Hippocampal formation (tissue), 2 donors: ENCODE data around the gene ZNF492.
A peak's percentile ranks its signal among the peaks of the same experiment; 100 is the strongest.
"Not testable (repeated sequence)": the region's sequence is repeated elsewhere in the genome, so short reads cannot be mapped to it uniquely, and the experiment has no call there.

Experiments used
- DNase-seq, 2 donors: peaks; one replicate each; lab custom pipeline; 2025; lab: John Stamatoyannopoulos, UW

ZNF492 gene

GRCh38 chr19:22633706-22634449, at the start of gene ZNF492:
TSS of gene ZNF492 (plus strand) at chr19:22634324. CDS start at chr19:22653400, 19,076 bp downstream.
- DNase-seq: peak; percentile 78 to 85

GRCh38 chr19:22595422-22595821, 38.7 kb upstream of the ZNF492 start:
- no peak for DNase-seq

DNA sequence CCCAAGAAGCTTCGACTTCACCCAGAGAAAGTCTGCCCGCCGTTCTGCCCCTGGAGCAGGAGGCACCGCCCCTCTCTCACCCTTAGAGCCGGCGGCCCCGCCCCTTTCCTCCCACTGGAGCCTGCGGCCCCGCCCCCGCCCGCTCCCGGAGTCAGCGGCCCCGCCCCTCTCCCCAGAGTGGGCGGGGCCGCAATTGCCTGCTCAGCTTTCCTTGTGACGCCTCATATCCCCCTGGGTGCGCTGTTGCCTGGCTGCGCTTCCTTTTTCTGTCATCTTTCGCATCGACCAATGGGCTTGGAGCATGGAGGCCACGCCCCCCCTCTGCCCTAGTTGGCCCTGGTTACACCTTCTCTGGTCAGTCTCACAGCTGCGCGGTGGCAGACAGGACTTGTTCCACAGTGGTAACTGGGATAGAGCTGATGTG, 38.2 kb upstream of the ZNF492 start:
- peak in 1 of 2 donors; percentile 20 for DNase-seq

DNA sequence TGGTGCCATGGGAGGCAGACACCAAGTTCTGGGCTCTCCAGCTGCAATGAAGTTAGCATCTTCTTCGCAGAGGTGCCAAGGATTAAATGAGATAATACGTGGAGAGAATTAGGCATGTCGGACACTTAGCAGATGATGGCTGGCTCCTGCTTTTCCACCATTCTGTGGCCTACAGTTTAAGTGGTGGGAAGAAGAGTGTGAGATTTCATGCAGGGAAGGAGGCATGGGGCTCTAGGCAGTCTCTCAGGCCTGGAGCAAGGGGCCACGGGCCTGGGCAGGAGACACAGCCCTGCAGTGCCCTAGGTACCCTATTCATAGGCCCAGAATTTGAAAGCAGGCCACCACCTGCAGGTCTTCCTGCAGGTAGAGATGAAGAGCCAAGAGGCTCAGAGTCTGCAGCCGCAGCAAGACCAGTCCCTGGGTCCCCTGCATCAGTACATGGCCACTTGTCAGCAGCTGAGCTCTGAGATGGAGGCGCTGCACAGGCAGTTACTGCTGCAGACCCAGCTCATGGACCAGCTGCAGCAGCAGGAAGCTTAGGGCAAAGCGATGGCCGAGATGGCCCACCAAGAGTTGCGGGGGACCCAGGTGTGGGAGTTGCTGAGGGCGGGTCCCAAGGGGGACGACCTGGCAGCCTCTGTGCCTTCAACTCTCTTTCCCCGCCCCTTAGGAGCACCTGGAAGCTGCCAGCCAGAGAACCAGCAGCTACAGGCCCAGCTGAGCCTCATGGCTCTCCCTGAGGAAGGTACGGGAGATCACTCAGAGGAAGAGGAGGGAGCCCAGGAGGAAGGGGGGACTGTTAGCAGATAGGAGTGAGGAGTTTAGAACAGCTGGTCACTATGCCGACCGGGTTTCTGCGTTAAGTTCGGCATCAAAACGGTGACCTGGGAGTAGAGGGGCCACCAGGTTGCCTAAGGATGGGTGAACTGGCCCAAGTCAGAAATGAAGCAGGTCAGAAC, 33.2 kb upstream of the ZNF492 start:
- DNase-seq: no peak

DNA sequence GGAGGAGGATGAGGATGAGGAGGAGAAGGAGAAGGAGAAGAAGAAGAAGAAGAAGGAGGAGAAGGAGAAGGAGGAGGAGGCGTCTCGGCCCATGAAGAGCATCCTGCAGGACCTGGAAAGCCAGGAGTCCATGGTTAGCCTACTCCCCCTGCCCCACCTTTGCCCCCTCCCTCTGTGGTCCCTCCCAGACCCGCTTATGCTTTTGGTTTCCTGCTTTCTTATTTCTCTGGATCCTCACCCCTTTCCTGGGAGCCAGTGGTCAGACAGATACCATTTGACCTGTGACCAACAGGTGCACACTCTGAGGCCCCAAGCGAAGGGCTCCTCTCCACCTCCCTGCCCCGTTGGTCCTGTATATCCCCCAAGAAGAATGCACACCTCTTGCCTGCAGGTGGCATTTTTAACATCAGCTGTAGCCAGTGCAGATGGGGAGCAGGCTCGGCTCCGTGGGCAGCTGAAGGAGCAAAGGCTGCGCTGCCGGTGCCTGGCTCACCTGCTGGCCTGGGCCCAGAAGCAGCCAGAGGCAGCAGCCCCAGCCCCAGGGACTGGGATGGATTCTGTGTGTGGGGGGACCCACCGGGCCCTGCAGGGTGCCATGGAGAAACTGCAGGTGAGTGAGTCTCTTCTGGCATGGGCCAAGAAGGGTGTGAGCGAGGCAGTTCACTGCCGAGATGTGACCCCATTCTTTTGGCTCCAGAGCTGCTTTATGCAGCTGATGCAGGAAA, 32.1 kb upstream of the ZNF492 start:
- no peak for DNase-seq

DNA sequence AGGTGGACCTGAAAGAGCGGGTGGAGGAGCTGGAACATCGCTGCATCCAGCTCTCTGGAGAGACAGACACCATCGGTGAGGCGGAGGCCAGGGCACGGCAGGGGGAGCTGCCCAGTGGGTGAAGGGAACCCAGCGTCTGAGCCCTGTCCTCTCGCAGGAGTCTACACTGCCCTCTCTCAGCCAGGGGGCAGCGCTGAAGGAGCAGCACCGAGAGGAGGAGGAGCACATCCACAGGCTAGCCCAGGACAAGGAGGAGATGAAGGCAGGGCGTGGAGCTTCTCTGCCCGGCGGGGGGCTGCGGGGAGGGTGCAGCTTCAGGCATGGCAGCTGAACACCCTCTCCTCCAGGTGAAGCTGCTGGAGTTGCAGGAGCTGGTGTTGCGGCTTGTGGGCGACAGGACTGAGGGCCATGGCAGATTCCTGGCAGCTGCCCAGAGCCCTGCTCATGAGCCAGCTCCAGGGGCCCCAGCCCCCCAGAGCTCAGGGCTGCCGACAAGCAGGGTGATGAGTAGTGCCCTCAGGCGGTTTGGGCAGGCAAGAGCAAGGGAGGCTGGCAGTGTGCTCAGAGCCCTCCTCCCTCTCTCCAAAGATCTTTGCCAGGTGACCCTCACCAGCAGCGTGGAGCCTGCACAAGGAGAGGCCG, 31.4 kb upstream of the ZNF492 start:
- no peak for DNase-seq

- DNase-seq: no peak
Observed at GRCh38 chr19:22603518-22604440, 30.3 kb upstream of the ZNF492 start.

DNA sequence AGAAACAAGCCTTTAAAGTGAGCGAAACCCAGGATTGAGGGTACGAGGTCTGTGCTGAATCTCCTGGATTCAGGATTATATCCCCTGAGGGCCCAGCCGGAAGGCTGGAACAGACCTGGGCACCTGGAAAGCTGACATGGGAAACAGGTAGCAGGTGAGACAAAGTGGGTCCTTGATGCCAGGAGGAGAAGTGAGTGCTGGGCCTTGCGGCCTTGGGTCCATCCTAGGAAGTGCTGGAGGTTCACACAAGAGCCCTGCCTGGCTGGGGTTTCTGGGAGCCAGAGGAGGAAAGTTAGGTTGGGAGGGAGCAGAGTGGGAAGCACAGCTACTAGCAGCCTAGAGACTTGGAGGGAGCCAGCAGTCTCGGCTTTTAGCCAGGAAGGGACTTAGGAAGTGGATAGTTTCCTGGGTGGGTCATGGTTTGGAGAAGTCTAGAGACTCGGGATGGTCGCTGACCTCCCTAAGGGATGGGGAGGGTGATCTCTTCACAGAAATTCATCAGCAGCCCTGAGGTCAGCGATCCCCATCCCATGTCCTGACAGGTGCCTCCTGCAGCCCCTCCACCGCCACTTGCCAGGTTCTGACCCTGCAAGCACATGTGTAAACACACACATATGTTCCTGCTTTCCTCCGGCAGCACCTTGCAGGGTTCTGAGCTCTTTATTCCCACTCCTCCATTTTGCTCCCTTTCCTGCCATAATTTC, 29.4 kb upstream of the ZNF492 start:
- no peak for DNase-seq

DNA sequence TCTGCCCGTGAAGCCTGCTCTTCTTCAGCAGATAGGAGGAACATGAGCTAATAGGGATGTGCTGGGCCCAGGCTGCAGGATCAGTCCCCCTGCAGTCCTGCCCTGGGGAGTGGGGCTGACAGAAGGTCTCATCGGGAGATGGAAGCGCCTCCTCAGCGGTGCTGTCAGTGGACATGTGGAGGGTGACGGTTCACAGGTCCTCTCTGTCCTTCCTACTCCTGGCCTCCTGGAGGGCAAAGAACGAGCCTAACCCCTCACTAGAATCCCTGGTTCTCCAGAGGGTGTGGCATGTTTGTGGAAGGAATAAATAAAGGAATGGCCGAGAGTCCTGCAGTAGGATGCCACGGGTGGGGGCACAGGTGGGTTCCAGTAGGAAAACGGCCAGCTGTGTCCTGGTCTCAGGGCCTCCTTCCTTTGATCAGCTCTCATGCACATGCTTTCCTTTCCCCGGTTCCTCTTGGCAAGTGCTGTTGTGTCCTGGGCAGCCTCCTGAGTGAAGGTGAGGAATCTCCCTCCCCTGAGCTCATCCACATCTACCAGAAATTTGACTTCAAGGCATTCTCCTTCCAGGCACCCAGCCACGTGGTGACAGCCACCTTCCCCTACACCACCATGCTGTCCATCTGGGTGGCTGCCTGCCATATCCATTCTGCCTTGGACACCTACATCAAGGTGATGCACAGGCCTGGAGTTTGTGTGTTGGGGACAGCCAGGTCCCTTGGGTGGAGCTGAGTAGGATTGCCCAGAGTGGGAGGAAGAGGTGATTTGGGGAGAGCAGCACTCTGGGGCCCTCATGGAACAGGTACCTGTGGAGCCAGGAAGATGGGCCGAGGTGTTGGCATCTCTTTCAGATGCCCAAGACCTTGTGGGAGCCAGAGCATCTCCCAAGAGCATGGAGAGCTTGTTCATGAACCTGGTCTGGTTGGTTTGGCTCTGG, 28.6 kb upstream of the ZNF492 start:
- DNase-seq: no peak

DNA sequence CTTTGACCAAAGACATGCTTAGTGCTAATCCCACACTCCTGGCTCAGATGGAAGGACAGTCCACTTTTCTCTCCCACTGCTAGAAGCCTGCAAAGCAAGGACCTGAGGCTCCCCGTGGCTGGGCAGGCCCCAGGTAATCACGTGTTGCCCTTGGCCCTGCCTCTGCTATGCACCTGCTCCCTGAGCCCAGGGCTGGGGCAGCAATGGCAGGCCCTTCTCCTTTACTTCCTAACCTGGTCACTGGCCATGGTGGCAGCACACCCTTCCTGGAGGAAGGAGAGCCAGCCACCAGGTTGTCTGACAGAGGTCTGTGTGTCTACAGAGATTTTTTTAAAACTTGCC, 27.9 kb upstream of the ZNF492 start:
- no peak for DNase-seq

DNA sequence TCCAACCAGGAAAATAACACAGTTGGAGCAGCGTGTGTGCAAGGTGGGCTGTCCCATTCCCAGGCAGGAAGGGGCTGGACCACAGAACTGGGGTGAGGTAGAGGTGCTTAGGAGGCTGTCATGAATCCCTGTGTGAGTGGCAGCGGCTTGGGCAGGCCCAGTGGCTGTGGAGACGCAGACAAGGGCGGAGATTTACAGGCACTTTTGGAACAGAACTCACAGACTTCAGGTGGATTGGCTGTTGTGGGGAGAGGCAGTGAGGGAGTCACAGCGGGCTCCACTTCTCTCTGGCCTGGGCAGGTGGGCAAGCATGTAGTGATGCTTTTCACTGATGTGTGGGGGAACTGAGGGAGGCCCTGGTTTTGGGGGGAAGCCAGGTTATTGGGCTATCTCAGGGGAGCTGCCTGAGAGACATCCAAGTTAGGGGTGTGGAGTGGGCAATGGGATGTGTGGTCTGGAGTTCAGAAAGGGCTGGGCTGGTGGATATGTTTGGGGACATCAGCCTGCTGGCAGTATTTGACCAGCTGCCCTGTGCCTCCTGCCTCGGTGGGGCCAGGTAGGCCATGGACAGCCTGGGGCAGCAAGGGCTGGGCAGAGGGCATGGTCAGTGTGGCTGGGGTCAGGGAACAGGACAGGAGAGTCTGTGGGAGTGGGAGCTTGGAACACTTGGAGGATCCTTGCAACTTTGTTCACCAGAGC, 27.0 kb upstream of the ZNF492 start:
- DNase-seq: no peak

DNA sequence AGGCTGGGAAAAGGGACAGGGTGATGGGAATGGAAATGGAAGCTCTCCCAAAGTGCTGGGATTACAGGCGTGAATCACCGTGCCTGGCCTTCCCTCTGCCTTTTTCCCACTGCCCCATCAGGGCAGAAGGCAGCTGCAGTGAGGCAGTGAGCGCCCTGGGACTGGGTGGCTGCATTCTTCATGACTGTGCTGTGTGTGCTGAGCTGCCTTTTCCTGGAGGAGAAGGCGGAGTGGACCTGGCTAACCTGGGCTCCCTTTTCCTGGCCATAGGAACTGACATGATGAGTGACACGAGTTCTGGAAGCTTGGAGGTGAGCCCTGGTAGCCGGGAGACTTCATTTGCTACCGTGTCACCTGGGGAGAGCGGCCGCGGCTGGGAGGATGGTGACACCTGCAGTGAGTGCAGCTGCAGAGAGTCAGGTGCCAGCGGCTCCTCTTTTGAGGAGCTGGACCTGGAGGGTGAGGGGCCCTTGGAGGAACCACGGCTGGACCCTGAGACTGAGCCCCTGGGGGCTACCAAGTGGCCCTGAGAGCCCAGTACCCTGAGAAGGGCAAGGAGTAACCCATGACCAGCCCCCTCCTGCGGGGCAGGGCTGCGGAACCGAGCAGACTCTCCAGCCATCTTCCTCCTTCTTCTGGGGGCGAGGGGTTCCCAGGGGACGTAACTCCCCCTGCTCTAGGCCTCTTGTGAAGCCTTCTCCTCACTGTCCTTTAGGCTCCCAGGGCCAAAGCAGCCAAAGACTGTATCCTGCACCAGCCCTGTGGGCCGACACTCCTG, 26.3 kb upstream of the ZNF492 start:
- DNase-seq: no peak

GRCh38 chr19:22608441-22608840, 25.7 kb upstream of the ZNF492 start:
- DNase-seq: no peak

GRCh38 chr19:22609630-22610029, 24.5 kb upstream of the ZNF492 start:
- DNase-seq: no peak

DNA sequence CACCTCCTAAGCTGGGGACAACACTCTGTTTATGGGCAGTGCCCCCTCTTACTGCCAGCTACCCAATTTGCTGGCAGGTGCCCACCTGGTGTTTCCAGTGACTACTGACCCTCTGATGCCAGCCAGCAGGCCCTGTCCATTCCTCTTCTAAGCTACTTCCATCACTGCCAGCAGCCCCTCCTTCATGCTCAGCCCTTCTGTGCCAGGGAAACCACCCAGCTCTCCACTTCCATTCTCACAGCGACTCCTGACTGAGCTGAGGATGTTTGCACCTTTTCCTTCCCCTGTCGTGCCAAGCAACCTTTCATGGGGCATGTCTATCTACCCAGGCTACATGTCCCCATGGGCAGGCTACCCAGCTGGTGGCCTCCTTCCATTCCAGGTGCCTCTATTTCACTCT, 24.0 kb upstream of the ZNF492 start:
- DNase-seq: no peak

GRCh38 chr19:22612316-22612715, 21.8 kb upstream of the ZNF492 start:
- no peak for DNase-seq

GRCh38 chr19:22616659-22617058, 17.5 kb upstream of the ZNF492 start:
- DNase-seq: no peak

- not testable (repeated sequence) for DNase-seq
Observed at GRCh38 chr19:22617181-22617580, 16.9 kb upstream of the ZNF492 start.
